Ovary (tissue), 9 donors: ENCODE measurements around the gene PPP6R3. TPM values are rescaled to one million over a fixed set of nuclear protein-coding genes. Genes with fewer than 3 reads are reported as not detected.

Experiments used
- DNase-seq, 5 donors: peaks; one replicate each; pipeline ENCODE4 v3.0.0-alpha.2; 2019 to 2020
- H3K27ac ChIP-seq, 2 donors: fragments of 200-600 bp; one replicate each; pipeline versions ENCODE4 v1.5.1 to v1.8.0; 2019 to 2022
- H3K27me3 ChIP-seq: fragments of 200-600 bp; one replicate; pipeline ENCODE4 v1.8.0; 2022
- H3K36me3 ChIP-seq: fragments of 200-600 bp; sonication (generic); one replicate; pipeline ENCODE4 v1.5.1; 2019
- H3K4me1 ChIP-seq: one replicate; pipeline ENCODE4 v1.8.1; 2013; ENCODE audit warnings: mild to moderate bottlenecking, moderate library complexity; ENCODE audit not compliant: insufficient read depth
- H3K4me3 ChIP-seq: fragments of 200-600 bp; sonication (generic); one replicate; pipeline ENCODE4 v1.5.1; 2017
- H3K9me3 ChIP-seq, 2 donors: fragments of 200-600 bp in 1 of 2; sonication (generic) in 1 of 2; one replicate each; pipeline versions ENCODE4 v1.5.1 to v1.8.1; 2013 to 2019; ENCODE audit warnings: mild to moderate bottlenecking in 1 of 2, moderate library complexity in 1 of 2
- EP300 ChIP-seq: sonication (generic); formaldehyde crosslinking; IDR thresholded peaks from one replicate; pipeline ENCODE4 v1.6.1; 2017; ENCODE audit warnings: antibody characterized with exemption
- POLR2A ChIP-seq: fragments of 450-650 bp; IDR thresholded peaks from one replicate; pipeline ENCODE4 v1.6.1; 2017; ENCODE audit warnings: antibody characterized with exemption, mild to moderate bottlenecking, moderate library complexity
- WGBS, 3 donors: extraction: QIAGEN DNeasy Blood & Tissue Kit in 1 of 3; methylation state at CpG; one replicate each; pipeline versions ENCODE4 v1.1.5 to v1.1.7; 2013 to 2017; 5-methylcytosine and 5-hydroxymethylcytosine counted together
- intact Hi-C, 4 donors: fragments of 100-400 bp; cut with DNase I; formaldehyde crosslinking; loops; one replicate each; pipeline versions ENCODE4 v1.11.0 to v1.15.1; 2022 to 2023
- polyA plus RNA-seq, 2 donors: library from polyadenylated mRNA; stranded (reverse); fragments of 200-250 nt in 1 of 2; fragments of 350-450 nt in 1 of 2; fragmentation: Illumina TruSeq in 1 of 2; extraction: RNeasy Lipid Tissue Mini Kit (QIAGEN cat#74804) in 1 of 2; gene quantifications; one replicate each; pipeline ENCODE4 v1.2.3, GENCODE V29; 2013 to 2014
- total RNA-seq, 7 donors: library from RNA; depleted of rRNA in 2 of 7; stranded (reverse); fragments of >200 nt in 2 of 7; fragmentation: NEBNext Ultra II Directional in 3 of 7; extraction: Animal tissue kit (Norgen Biotek cat#: 25700) in 3 of 7; gene quantifications; one replicate each; pipeline versions ENCODE4 v1.1.0 to v1.2.4, GENCODE V29; 2016 to 2023
- TF ChIP-seq, protein P1 (sequence below), 3 donors: fragments of 450-650 bp in 2 of 3; fragments of 200-600 bp in 1 of 3; IDR thresholded peaks; one replicate each; pipeline versions ENCODE4 v1.5.1 to v1.8.0; 2016 to 2022; ENCODE audit warnings: antibody characterized with exemption in 3 of 3, mild to moderate bottlenecking in 1 of 3
- donor health status: DM: no; HTN: no; CAD: no; lungs with moderate emphysema.
- donor health status: DM: no; HTN: no; CAD: no.
- donor health status: Bipolar disorder and iron deficiency.
- donor health status: DM: yes; HTN: yes; CAD: no.
- donor health status: DM: no; HTN: no; CAD: no.
- donor health status: DM: yes; HTN: yes; CAD: no.

The PPP6R3 gene
- total and polyA plus RNA-seq, 9 donors = 36.4 to 122 (median 103) TPM

DNA sequence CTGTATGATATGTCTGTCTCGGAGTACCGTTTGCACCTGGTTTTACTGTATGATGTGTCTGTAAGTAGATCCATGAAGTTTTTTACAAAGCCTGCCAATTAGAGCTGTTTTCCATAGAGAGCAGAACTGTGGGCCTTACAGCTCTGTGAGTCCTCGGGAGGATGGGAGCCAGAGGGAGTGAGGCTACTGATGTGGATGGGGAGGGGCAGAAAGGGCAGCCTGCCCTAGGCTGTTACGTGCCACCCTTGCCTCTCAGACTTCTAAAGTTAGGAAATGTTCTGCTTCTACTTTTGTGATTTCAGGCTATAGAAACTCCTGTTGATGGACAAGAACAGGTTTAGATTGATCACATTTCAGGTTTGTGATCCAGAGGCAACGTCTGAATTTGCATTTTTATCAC, 105.2 kb downstream of the PPP6R3 start:
- Histone ChIP-seq H3K27ac (no peak overlapping the region), H3K36me3 (no peaks in the 10 kb centered on the region), H3K27me3 (no peaks in the 10 kb centered on the region), H3K4me1 (no peaks in the 10 kb centered on the region), H3K4me3 (no peak overlapping the region), H3K9me3 (no peaks in the 10 kb centered on the region)
- WGBS, 3 donors = 51 to 60% (median 53%) methylated on average over 5 of the region's 5 CpGs
- DNase-seq = no peak
- intact Hi-C loops = no loop called here
- no peak for TF ChIP-seq POLR2A
- TF ChIP-seq EP300 = no peak
- TF ChIP-seq, protein P1, sequence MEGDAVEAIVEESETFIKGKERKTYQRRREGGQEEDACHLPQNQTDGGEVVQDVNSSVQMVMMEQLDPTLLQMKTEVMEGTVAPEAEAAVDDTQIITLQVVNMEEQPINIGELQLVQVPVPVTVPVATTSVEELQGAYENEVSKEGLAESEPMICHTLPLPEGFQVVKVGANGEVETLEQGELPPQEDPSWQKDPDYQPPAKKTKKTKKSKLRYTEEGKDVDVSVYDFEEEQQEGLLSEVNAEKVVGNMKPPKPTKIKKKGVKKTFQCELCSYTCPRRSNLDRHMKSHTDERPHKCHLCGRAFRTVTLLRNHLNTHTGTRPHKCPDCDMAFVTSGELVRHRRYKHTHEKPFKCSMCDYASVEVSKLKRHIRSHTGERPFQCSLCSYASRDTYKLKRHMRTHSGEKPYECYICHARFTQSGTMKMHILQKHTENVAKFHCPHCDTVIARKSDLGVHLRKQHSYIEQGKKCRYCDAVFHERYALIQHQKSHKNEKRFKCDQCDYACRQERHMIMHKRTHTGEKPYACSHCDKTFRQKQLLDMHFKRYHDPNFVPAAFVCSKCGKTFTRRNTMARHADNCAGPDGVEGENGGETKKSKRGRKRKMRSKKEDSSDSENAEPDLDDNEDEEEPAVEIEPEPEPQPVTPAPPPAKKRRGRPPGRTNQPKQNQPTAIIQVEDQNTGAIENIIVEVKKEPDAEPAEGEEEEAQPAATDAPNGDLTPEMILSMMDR (IDR thresholded peaks at IDR 0.05) = no peak

DNA sequence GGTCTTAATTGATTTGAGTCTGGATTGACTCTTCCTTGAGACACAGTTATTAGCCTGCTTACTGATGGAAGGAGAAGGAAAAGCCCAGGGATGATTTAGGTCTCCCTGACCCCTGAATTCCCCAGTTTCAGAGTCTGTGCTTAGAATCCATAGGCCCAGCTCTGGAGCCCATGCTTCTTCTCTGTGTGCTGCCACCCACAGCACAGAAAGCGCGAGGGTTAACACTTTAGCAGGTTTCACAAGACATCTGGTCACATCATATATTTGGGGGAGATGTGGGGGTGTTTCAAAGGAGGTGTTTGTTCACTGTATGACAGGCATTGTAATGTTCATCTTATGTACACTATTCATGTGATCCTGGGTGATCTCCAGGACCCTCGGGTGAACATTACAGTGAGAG, 107.0 kb downstream of the PPP6R3 start:
- no peaks in the 10 kb centered on the region for H3K9me3 ChIP-seq
- no peaks in the 10 kb centered on the region for H3K27me3 ChIP-seq
- no peak overlapping the region for H3K4me3 ChIP-seq
- TF ChIP-seq EP300 (no peak), POLR2A (no peak)
- TF ChIP-seq, protein P1 (IDR thresholded peaks at IDR 0.05) = no peak
- H3K27ac ChIP-seq = no peak overlapping the region
- no peaks in the 10 kb centered on the region for H3K36me3 ChIP-seq
- intact Hi-C loops = no loop called here
- no peaks in the 10 kb centered on the region for H3K4me1 ChIP-seq
- 85 to 95% (median 87%) methylated on average over 3 of the region's 3 CpGs for WGBS, 3 donors
- no peak for DNase-seq

DNA sequence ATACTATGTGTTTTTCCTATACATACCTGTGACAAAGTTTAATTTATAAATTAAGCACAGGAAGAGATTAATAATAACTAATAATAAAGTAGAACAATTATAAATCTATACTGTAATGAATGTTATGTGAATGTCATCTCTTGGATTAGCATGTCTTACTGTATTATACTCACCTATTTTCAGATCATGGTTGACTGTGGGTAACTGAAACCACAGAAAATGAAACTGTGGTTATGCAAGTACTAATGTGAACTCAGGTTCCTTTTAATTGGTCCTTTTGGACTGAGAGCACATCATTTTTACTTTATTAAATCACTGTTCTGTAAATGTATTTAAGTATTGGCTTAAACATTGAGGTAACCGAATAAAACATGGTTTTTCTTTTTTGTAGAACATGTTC, 108.8 kb downstream of the PPP6R3 start:
- Histone ChIP-seq H3K4me3 (no peak overlapping the region), H3K27ac (no peak overlapping the region), H3K27me3 (no peaks in the 10 kb centered on the region), H3K36me3 (no peaks in the 10 kb centered on the region), H3K4me1 (no peaks in the 10 kb centered on the region), H3K9me3 (no peaks in the 10 kb centered on the region)
- 64 to 72% (median 66%) methylated on average over 1 of the region's 1 CpG for WGBS, 3 donors
- no peak for TF ChIP-seq EP300
- no peak for TF ChIP-seq POLR2A
- TF ChIP-seq, protein P1 (IDR thresholded peaks at IDR 0.05) = no peak
- intact Hi-C loops = no loop called here
- no peak for DNase-seq

DNA sequence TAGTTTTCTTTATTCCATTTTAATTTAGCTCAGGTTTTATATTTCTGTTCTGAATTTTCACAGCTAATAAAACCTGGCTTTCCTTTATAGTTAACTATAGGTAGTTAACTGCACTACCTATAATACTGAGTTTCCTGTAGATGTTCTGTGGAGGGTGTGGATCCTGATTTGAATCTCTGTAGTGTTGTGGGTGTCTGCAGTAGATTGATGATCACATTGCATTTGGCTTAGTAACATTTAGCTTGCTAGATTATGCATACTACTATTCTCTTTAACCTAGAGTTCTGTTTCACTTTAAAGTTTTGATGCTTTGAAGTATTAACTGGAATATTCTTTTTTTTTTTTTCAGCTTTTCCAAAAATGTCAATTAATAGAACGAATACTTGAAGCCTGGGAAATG, 110.1 kb downstream of the PPP6R3 start:
- intact Hi-C loops = no loop called here
- Histone ChIP-seq H3K4me3 (no peak overlapping the region), H3K36me3 (no peaks in the 10 kb centered on the region), H3K4me1 (no peaks in the 10 kb centered on the region), H3K9me3 (no peaks in the 10 kb centered on the region), H3K27me3 (no peaks in the 10 kb centered on the region), H3K27ac (no peak overlapping the region)
- no peak for DNase-seq
- TF ChIP-seq, protein P1 (IDR thresholded peaks at IDR 0.05) = no peak
- 69 to 78% (median 78%) methylated on average over 1 of the region's 1 CpG for WGBS, 3 donors

DNA sequence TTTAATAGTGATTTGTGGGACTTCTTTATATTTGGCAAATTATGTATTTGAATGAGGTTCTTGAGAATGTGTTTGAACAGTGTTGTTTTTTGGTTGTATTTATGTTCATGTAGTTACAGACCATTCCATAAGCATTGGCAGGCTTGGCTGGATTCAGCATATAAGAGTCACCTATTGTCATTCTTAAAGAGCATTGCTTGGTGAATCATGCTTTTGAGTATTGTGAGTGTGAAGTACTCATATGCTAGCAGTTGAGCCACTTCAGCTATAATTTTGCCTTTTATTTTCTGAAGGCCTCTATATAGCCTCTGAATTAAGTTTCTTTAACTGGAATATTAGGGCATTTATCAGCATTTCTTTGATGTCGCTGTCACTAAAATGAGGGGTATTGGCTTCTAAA, 113.8 kb downstream of the PPP6R3 start:
- no peaks in the 10 kb centered on the region for H3K27me3 ChIP-seq
- no peaks in the 10 kb centered on the region for H3K9me3 ChIP-seq
- DNase-seq = no peak
- no peaks in the 10 kb centered on the region for H3K4me1 ChIP-seq
- H3K27ac ChIP-seq = no peak overlapping the region
- TF ChIP-seq EP300 (no peak), POLR2A (no peak)
- TF ChIP-seq, protein P1 (IDR thresholded peaks at IDR 0.05) = no peak
- H3K4me3 ChIP-seq = no peak overlapping the region
- intact Hi-C loops = no loop called here
- WGBS, 3 donors = 98 to 100% (median 98%) methylated on average over 1 of the region's 1 CpG
- no peaks in the 10 kb centered on the region for H3K36me3 ChIP-seq
